Measurements from ENCODE around the gene SERPINA4.

- no peak for TF ChIP-seq CTCF (conservative IDR thresholded peaks at IDR 0.05; ENCODE audit: low read length)
- TF ChIP-seq EZH2phosphoT487 (IDR thresholded peaks at IDR 0.05; ENCODE audit: borderline replicate concordance): no peak
Measured at GRCh38 chr14:94592457-94592856, 31.2 kb downstream of the SERPINA4 start.

Data from Loucy (cell line).